GM19240 (cell line): ENCODE results near the gene SNCA.

Experiments used
- DNase-seq: peaks from one replicate; pipeline ENCODE4 v3.0.0; 2011; ENCODE audit warnings: low spot score; ENCODE audit not compliant: insufficient read length

Gene SNCA

DNA sequence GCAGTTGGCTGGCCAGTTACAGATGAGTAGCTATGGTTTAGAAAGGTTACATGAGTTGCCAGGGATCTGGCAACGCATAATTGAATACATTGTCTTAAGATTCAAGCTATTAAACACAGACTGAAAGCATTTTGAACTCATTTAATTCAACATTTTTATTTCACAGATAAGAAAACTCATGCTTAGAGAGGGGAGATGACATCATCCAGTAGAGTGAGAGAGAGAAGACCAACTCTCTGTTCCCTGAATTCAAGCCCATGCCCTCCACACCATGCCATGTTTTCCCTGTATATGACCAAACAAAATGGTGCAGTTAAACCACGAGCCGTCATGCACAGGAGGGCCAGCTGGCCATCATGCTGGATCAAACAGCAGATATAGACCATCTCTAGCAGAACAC is 22.6 kb downstream of the SNCA start:
- no peak for DNase-seq

GRCh38 chr4:89813197-89813596 is 23.8 kb downstream of the SNCA start:
- DNase-seq: no peak

DNA sequence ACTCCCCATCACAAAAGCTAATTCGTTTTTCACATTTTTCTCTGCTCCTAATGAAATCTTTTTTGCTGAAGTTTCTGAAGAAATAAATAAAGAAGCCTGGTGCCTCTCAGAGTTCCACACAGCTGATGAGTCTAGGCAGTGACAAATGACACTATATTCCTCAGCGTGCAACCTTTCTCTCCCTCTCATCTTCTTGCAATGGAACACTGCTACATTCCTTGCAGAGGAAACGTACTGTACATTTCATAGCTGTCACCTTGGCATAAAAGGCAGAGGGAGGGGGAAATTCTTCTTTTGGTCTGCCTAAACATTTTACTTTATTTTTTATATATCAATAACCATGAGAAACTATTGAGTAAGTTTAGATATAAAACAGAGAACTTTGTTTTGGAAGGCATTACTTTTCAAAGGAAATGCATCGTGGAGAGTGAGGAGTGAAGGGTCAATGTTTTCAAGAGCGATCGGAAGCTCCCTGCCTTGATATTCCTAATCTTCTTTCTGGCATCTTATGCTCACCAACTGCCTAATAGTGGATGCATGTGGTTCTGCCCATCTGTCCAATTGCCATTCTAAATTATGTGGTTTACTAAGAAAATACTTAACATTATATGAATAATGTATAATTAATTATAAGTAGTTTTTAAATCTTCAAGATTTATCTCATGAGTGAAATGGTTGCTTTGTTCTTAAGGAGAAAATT is 29.4 kb downstream of the SNCA start:
- DNase-seq: no peak

DNA sequence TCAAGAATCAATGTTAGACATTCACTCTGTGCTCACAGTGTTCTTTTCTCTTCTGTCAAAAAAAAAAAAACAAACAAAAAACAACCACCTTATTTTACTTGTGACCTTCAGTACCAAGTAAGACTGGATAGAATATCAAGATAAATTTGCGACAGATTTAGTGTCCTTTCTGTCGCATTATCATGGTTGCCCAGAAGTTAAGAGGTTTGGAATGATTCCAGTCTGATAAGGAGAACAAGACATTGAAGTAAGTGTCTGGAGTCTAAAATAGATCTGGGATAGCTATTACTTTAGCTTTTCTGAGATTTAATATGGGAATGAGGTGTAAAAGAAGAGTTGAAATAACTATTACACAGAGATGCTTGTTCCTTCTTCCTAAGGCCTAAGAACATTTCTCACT is 31.7 kb downstream of the SNCA start:
- DNase-seq: no peak

- no peak for DNase-seq
Measured at GRCh38 chr4:89803915-89804314, 33.0 kb downstream of the SNCA start.

DNA sequence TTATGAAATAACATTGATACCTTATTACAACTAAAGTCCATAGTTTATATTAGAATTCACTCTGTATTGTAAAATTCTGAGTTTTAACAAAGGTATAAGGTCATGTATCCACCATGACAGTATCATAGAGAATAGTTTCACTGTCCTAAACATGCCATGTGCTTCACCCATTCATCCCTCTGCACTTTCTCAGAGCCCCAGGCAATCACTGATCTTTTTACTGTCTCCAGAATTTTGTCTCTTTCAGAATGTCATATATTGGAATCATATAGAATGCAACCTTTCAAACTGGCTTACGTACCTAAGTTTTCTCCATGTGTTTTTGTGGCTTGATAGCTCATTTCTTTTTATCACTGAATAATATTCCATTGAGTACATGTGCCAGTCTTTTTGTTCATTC is 33.9 kb downstream of the SNCA start:
- no peak for DNase-seq

DNA sequence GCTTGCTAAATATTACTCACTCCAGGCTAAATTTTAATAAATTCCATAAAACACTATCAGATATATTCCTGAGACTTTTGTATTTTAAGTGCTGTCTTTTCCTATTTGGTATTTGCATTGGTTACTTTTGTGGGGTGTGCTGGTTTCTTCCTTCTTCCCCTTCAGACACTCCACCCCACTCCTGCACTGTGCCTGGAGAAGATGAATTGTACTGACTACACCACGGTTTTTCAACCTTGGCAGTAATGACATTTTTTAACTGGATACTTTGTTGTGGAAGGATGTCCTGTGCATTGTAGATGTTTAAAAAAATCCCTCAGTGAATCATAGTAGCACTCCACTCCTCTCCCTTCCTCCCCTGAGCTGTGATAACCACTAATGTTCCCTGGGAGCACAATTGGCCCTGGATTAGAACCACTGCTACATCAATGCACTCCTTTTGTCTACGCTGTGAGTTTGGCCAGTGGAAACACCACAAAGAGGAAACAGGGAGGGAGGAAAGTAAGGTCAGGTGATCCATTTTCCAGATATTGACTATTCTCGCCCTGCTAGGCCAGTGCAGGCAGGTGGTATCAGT is 36.3 kb downstream of the SNCA start:
- no peak for DNase-seq

DNA sequence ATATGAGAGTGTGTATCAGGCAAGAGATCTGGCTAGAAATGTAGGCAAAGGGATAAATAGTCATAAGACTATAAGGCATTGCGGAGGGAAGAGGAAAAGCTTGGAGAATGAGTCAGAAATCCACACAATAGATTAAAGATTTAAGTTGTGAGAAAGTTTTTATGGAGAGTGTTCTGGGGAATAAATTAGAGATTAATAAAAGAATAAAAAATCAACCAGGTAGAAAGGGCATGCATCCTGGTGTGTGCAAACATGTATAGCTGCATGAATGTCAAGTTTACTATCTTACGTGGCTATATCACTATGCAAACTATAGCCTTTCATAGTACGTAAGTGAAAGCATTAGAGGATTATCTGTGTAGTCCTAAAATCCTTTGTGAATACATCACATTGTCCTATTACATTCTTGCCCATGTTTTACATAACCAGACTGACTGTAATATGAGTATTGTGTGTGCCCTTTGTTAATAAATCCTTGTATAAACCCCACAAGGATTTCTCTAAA is 36.9 kb downstream of the SNCA start:
- DNase-seq: no peak

GRCh38 chr4:89799071-89799470 is 37.9 kb downstream of the SNCA start:
- DNase-seq: no peak

- no peak for DNase-seq
Measured at GRCh38 chr4:89797117-89797516, 39.8 kb downstream of the SNCA start.

DNA sequence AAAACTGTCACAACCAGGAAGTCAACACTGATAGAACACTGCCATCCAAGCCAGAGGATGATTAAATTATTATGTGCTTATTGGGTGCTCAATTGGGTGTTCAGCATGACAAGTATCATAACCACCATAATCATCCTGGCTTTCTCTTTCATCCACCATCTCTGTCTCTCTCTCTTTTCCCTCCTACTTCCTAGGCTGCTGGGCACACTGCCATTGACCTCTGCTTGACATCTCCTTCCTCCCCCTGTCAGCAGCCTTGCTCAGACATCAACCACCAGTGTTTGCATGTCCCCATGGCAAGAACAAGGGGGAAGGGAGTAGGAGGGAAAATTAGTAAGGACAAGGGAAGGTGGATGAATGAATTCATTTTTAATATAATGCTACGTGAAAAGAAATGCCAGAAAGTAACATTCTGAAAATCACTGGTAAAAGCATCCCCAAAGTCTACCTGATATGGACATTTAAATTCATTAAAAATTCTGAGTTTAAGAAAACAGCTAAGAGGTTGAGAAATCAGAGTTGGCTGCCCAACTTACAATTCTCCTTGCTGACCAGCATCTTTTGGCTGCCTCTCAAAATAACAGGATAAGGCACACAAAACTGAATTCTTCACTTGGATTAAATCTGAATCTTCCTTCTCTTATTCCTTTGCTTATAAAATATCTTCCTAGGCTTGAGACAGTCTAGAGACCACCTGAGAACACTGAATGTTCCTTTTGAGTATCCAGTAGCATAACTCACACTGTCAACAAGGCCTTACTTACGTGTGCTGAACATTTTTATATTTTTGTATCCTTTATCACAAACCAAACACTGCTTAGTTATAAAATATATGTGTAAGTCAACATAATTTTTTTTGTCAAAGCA is 48.5 kb downstream of the SNCA start:
- no peak for DNase-seq

- DNase-seq: no peak
Measured at GRCh38 chr4:89784686-89785231, 52.2 kb downstream of the SNCA start.

DNA sequence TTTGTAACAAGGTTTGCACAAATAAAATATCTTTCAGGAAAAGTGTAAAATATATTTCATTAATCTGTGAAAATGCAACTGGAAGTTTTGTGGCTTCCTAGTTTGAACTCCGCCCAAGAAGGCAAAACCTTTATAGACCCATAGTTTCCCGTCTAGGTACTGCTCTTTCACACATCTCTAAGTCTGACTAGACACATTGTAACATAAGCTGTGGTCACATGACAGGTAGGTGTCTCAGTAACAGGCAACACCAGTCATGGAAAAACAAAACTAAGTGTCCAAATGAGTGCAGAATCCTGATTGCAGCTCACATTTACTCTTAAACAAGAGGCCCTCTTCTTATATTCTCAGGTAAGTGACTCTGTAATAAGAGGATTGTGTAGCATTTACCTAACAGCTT is 55.6 kb downstream of the SNCA start:
- DNase-seq: no peak

- no peak for DNase-seq
Measured at GRCh38 chr4:89773805-89774204, 63.2 kb downstream of the SNCA start.

- DNase-seq: no peak
Measured at GRCh38 chr4:89769856-89770255, 67.1 kb downstream of the SNCA start.

GRCh38 chr4:89767924-89768323 is 69.0 kb downstream of the SNCA start:
- no peak for DNase-seq

- no peak for DNase-seq
Measured at GRCh38 chr4:89765966-89766365, 71.0 kb downstream of the SNCA start.

GRCh38 chr4:89765528-89765927 is 71.4 kb downstream of the SNCA start:
- no peak for DNase-seq

DNA sequence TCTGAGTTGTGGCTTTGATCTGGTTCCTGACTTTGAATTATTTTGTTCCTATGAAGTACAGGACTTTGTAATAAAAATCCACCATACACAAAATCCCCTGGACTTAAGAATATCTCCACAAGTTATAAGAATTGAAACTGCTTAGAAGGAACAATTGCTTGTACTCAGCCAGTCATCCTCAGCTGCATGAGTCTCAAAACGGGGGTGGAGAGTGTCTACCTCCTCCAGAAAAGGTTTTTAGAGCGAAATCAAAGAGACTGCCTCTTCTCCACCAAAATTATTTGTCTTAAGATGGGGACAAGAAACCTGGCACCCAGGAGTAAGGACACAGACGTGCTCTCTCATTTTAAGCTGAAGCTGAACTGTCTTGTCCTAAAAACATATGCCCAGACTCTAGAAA is 74.7 kb downstream of the SNCA start:
- no peak for DNase-seq

DNA sequence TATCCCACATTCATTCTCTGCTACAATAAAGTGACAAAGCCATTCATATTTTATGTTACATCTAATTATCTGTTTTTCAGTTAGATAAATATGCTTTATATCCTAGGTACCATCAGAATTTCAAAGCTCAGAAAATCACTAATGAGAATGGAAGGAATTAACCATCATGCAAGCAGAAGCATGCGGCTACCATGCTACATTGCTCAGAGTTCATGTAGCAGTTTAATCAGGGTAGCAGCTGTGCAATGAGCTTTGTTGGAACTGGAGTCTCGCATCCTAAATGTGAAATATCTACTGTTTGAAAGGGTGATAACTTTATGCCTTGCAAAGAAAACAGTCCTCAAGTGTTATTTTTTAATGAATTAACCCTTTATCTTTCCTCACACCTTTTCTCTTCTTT is 77.5 kb downstream of the SNCA start:
- DNase-seq: no peak

GRCh38 chr4:89757154-89757719 is 79.7 kb downstream of the SNCA start:
- DNase-seq: no peak

GRCh38 chr4:89755220-89755619 is 81.7 kb downstream of the SNCA start:
- no peak for DNase-seq
